GM23248 (cell line): ENCODE measurements around the gene CLCF1.

ENCODE experiments used
- EZH2 ChIP-seq: fragments of 200-600 bp; sonication (generic); IDR thresholded peaks from 2 replicates; pipeline ENCODE4 v1.6.1; 2018; ENCODE audit warnings: antibody characterized with exemption, mild to moderate bottlenecking; ENCODE audit not compliant: insufficient read depth, poor library complexity, severe bottlenecking
- EZH2phosphoT487 ChIP-seq: fragments of 200-600 bp; sonication (generic); IDR thresholded peaks from 2 replicates; pipeline ENCODE4 v1.6.1; 2018; ENCODE audit warnings: antibody characterized with exemption, moderate library complexity, mild to moderate bottlenecking, low read depth; ENCODE audit not compliant: insufficient read depth

DNA sequence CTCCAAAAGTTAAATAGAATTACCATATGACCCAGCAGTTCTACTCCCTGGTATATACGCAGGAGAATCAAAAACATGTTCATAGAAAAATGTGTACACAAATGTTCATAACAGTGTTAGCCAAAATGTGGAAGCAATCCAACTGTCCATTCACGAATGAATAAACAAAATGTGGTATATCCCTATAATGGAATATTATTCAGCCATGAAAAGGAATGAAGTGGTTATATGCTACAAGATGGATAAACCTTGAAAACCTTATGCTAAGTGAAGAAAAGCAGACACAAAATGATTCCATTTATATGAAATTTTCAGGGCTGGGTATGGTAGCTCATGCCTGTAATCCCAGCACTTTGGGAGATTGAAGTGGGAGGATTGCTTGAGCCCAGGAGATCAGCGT lies 36.1 kb downstream of the CLCF1 start:
- TF ChIP-seq EZH2phosphoT487: no peak
- TF ChIP-seq EZH2: no peak
